HG03039 (cell line): Measurements from ENCODE around the gene HLA-E.
A peak's percentile ranks its signal among the peaks of the same experiment; 100 is the strongest.
"Not testable (repeated sequence)": the region's sequence is repeated elsewhere in the genome, so short reads cannot be mapped to it uniquely, and the experiment has no call there.

Experiments used
- ATAC-seq: cut with Tn5 transposase; IDR thresholded peaks from one replicate; pipeline ENCODE4 v1.9.1; 2021; ENCODE audit warnings: mild to moderate bottlenecking, moderate library complexity; ENCODE audit not compliant: unreplicated experiment

The HLA-E gene

DNA sequence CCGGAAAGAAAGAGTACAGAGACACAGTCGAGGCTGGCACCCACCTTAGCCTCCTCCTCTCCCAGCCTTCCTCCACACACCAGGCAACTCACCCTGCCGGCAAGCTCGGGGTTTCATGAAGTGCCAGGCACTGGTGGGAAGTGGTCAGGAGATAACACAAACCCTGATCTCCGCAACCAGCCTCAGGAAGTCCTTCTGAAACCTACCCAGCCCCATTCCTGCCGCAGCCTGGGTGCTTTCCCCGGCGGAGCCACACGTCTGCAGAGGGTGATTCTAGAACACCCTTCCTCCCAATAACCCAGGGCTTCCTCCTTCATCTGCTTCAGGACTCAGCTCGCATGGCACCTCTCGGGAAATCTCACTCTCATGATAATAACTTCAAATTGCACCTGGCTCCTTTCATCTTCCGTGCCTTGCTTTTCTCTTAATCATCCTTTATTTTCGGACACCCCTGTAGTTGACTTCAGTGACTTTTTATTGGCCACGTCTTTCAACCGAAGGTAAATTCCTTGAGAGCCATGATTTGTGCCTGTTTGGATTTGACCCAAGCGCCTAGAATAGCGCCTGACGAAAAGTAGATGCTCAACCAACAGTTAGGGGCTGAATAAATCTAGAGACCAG lies 8.7 kb upstream of the HLA-E start:
- ATAC-seq, result no peak

DNA sequence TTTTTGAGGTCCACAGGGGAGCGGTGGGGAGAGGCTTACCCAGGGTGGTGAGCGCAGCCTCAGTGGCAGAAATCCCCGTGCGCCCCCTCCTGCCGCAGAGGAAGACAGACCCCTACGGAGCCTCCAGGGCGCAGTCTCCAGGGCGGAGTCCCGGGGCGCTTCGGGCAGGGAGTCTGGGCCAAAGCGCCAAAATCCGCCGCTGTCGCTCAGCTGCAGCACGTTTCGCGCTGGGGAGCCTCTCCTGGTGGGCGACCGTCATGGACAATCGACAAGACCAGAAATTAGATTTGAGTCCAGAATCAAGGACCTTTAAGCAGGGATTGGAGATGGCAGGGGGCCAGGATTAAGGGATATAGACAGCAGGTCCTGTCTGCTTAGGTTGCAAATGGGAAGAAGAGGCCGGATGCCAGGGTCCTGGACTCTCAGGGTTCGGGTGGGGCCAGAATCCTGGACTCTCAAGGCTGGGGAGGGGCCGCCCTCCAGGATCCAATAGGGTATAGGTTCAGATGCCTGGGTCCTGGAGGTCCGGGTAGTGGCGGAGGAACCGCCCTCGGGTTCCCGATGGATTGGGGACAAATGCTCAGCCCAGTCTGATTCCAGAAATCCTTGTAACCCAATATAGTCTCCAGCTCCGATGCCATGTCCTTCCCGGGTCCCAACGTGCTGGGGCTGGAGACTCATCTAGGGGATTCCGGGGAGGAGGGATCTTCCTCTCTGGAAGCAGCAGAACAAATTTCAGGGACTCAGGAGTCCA lies 7.9 kb upstream of the HLA-E start:
- no peak for ATAC-seq

- ATAC-seq, result not testable (repeated sequence)
Measured at GRCh38 chr6:30481965-30482644, 7.2 kb upstream of the HLA-E start.

- ATAC-seq, result no peak
Measured at GRCh38 chr6:30483677-30484279, 5.5 kb upstream of the HLA-E start.

GRCh38 chr6:30485236-30485635 lies 4.1 kb upstream of the HLA-E start:
- ATAC-seq, result no peak

GRCh38 chr6:30487926-30488325 lies 1.4 kb upstream of the HLA-E start:
- no peak for ATAC-seq

GRCh38 chr6:30488697-30489080 lies 620 bp upstream of the HLA-E start:
- ATAC-seq, result not testable (repeated sequence)

- peak; percentile 23 for ATAC-seq
Measured at GRCh38 chr6:30490026-30490876, 942 bp downstream of the HLA-E start.

DNA sequence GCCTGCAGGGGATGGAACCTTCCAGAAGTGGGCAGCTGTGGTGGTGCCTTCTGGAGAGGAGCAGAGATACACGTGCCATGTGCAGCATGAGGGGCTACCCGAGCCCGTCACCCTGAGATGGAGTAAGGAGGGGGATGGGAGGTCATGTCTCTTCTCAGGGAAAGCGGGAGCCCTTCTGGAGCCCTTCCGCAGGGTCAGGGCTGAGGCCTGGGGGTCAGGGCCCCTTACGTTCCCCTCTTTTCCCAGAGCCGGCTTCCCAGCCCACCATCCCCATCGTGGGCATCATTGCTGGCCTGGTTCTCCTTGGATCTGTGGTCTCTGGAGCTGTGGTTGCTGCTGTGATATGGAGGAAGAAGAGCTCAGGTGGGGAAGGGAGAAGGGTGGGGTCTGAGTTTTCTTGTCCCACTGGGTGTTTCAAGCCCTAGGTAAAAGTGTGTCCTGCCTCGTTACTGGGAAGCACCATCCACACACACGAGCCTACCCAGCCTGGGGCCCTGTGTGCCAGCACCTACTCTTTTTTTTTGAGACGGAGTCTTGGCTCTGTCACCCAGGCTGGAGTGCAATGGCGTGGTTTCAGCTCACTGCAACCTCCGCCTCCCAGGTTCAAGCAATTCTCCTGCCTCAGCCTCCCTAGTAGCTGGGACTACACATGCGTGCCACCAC lies 2.1 kb downstream of the HLA-E start:
- ATAC-seq, result not testable (repeated sequence)

DNA sequence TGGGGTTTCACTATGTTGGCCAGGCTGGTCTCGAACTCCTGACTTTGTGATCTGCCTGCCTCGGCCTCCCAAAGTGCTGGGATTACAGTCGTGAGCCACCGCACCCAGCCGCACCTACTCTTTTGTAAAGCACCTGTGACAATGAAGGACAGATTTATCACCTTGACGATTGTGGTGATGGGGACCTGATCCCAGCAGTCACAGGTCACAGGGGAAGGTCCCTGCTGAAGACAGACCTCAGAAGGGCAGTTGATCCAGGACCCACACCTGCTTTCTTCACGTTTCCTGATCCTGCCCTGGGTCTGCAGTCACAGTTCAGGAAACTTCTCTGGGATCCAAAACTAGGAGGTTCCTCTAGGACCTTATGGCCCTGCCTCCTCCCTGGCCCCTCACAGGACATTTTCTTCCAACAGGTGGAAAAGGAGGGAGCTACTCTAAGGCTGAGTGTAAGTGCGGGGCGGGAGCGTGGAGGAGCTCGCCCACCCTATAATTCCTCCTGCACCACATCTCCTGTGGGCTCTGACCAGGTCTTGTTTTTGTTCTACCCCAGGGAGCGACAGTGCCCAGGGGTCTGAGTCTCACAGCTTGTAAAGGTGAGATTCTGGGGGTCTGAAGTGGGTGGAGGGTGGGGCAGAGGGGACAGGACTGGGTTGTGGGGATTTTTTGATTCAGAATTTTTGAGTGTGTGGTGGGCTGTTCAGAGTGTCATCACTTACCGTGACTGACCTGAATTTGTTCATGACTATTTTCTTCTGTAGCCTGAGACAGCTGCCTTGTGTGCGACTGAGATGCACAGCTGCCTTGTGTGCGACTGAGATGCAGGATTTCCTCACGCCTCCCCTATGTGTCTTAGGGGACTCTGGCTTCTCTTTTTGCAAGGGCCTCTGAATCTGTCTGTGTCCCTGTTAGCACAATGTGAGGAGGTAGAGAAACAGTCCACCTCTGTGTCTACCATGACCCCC lies 3.0 kb downstream of the HLA-E start:
- ATAC-seq, result no peak

GRCh38 chr6:30493643-30494250 lies 4.4 kb downstream of the HLA-E start:
- ATAC-seq, result no peak

DNA sequence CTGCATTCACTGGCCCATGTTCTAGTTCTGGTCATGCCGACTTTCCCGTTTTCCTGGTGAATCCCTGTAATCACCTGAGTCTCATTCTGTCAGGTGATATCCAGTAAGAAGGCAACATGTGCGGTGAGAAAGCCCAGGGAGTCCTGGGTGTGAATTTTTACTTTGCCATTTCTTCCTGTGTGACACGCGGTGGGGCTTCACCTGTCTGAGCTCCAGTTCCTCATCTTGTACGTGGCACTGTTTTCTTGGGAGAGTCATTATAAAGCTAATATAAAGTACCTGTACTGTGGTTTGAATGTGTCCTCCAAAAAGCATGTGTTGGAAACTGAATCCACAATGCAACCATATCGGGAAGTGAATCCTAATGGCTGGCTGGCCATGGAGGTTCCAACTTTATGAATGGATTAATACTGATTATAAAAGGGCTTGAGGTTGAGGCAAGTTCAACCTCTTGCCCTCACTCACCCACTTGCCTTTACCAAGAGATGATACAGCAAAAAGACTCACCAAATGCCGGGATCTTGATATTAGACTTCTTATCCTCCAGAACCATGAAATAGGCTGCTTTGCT lies 5.1 kb downstream of the HLA-E start:
- no peak for ATAC-seq

DNA sequence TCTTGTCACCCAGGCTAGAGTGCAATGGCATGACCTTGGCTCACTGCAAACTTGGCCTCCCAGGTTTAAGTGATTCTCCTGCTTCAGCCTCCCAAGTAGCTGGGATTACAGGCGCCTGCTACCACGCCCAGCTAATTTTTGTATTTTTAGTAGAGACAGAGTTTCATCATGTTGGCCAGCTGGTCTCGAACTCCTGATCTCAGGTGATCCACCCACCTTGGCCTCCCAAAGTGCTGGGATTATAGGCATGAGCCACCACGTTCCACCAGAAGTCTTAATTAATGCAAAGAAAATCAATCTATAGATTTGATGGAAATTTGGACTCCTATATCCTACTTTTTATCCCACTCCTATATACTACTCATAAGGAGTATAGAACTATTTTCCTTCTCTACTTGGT lies 5.8 kb downstream of the HLA-E start:
- not testable (repeated sequence) for ATAC-seq

DNA sequence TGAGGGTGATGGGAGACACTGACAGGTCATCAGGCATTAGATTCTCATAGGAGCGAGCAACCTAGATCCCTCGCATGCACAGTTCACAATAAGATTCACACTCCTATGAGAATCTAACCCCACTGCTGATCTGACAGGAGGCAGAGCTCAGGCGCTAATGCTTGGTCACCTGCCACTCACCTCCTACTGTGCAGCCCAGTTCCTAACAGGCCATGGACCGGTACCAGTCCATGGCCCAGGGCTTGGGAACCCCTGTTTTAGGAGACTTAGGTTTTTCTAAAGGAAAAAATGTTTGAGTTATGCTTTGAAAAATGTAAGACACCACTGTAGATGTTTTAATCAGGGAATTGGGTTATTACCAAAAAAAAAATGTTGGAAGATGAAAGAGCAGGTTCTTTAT lies 6.7 kb downstream of the HLA-E start:
- ATAC-seq, result no peak

- ATAC-seq, result not testable (repeated sequence)
Measured at GRCh38 chr6:30497261-30497599, 7.9 kb downstream of the HLA-E start.

- ATAC-seq, result no peak
Measured at GRCh38 chr6:30497714-30498113, 8.4 kb downstream of the HLA-E start.

- ATAC-seq, result not testable (repeated sequence)
Measured at GRCh38 chr6:30498705-30499104, 9.4 kb downstream of the HLA-E start.
